B cell (primary cell): ENCODE data around the gene LAPTM4A. TPM values are rescaled to one million over a fixed set of nuclear protein-coding genes. Genes with fewer than 3 reads are reported as not detected.
"Not testable (repeated sequence)": the region's sequence is repeated elsewhere in the genome, so short reads cannot be mapped to it uniquely, and the experiment has no call there.

Experiments used
- ATAC-seq: fragments of 200-7000 bp; cut with Tn5 transposase; one replicate; pipeline ENCODE4 v1.10.0; 2021; ENCODE audit warnings: low read depth, mild to moderate bottlenecking, moderate number of reproducible peaks, moderate library complexity
- CTCF ChIA-PET: fragments of 350-600 bp; sonication (Branson Sonifier 250); formaldehyde crosslinking; loops from one replicate; lab custom pipeline; 2021; ENCODE audit warnings: antibody characterized with exemption, inconsistent platforms; lab: Charles Lee
- POLR2A ChIA-PET: fragments of 350-600 bp; sonication (Branson Sonifier 250); formaldehyde crosslinking; loops from one replicate; lab custom pipeline; 2021; ENCODE audit warnings: antibody characterized with exemption; lab: Charles Lee
- DNase-seq: peaks from one replicate; pipeline ENCODE4 v3.0.0; 2013
- H2AFZ ChIP-seq: 2 replicates; pipeline ENCODE4 v1.6.1; 2012; ENCODE audit warnings: mild to moderate bottlenecking, low read depth, low read length; ENCODE audit not compliant: insufficient read depth, poor library complexity, severe bottlenecking
- H3K27ac ChIP-seq, 2 donors: 1 replicate in 1 of 2; 2 replicates in 1 of 2; pipeline ENCODE4 v1.5.1; 2012 to 2013; ENCODE audit warnings: low read length in 2 of 2, mild to moderate bottlenecking in 2 of 2, moderate library complexity in 1 of 2
- H3K27me3 ChIP-seq, 4 experiments: fragments of 200-600 bp in 1 of 4; sonication (generic) in 1 of 4; replicated peaks in 1 of 4; 1 replicate in 2 of 4; 2 replicates in 2 of 4; pipeline versions ENCODE4 v1.6.1 to v1.7.0; 2013 to 2016; ENCODE audit warnings: low read length in 3 of 4, mild to moderate bottlenecking in 2 of 4, mixed read lengths in 1 of 4, moderate library complexity in 1 of 4; ENCODE audit not compliant: insufficient read depth in 4 of 4, control insufficient read depth in 3 of 4; ENCODE audit errors: control extremely low read depth in 1 of 4
- H3K36me3 ChIP-seq, 2 experiments: replicated peaks in 1 of 2; 1 replicate in 1 of 2; 2 replicates in 1 of 2; pipeline versions ENCODE4 v1.6.1 to v1.7.1; 2013; ENCODE audit warnings: low read length in 1 of 2; ENCODE audit not compliant: insufficient read depth in 2 of 2, control insufficient read depth in 1 of 2; ENCODE audit errors: control extremely low read depth in 1 of 2, extremely low read depth in 1 of 2
- H3K4me1 ChIP-seq, 2 donors: fragments of 200-600 bp in 1 of 2; sonication (generic) in 1 of 2; 1 replicate in 1 of 2; 2 replicates in 1 of 2; pipeline versions ENCODE4 v1.5.1 to v1.6.1; 2013 to 2017; ENCODE audit warnings: low read length in 2 of 2; ENCODE audit not compliant: control insufficient read depth in 2 of 2, insufficient read depth in 2 of 2
- H3K4me2 ChIP-seq: replicated peaks from 2 replicates; pipeline ENCODE3; 2012; ENCODE audit warnings: mild to moderate bottlenecking, low read depth, low read length; ENCODE audit not compliant: poor library complexity, severe bottlenecking
- H3K4me3 ChIP-seq, 5 experiments: fragments of 200-600 bp in 1 of 5; sonication (generic) in 1 of 5; 1 replicate in 3 of 5; 2 replicates in 2 of 5; pipeline versions ENCODE4 v1.5.1 to v1.7.0; 2011 to 2016; ENCODE audit warnings: low read length in 4 of 5, mild to moderate bottlenecking in 4 of 5, low read depth in 2 of 5, control low read depth in 1 of 5, moderate library complexity in 1 of 5; ENCODE audit not compliant: insufficient read depth in 1 of 5; ENCODE audit errors: control extremely low read depth in 1 of 5, extremely low read depth in 1 of 5
- H3K79me2 ChIP-seq: fragments of 200-600 bp; sonication (generic); one replicate; pipeline ENCODE4 v1.6.0; 2016; ENCODE audit warnings: low read length; ENCODE audit not compliant: control insufficient read depth, insufficient read depth
- H3K9ac ChIP-seq: fragments of 200-600 bp; sonication (generic); 2 replicates; pipeline ENCODE4 v1.6.1; 2017; ENCODE audit warnings: mild to moderate bottlenecking, low read length, moderate library complexity
- H3K9me3 ChIP-seq, 3 donors: one replicate each; pipeline versions ENCODE4 v1.6.1 to v1.7.1; 2013; ENCODE audit warnings: low read length in 2 of 3; ENCODE audit not compliant: control insufficient read depth in 2 of 3, insufficient read depth in 1 of 3; ENCODE audit errors: control extremely low read depth in 1 of 3
- H4K20me1 ChIP-seq: 2 replicates; pipeline ENCODE4 v1.6.0; 2012; ENCODE audit warnings: mild to moderate bottlenecking, low read length; ENCODE audit not compliant: insufficient read depth, control insufficient read depth, poor library complexity, severe bottlenecking
- H3K27ac Mint-ChIP-seq: one replicate; pipeline ENCODE4 v1.8.0; 2021; ENCODE audit warnings: mixed read lengths
- H3K27me3 Mint-ChIP-seq: one replicate; pipeline ENCODE4 v1.8.0; 2021; ENCODE audit warnings: mixed read lengths
- H3K4me1 Mint-ChIP-seq: one replicate; pipeline ENCODE4 v1.8.0; 2021; ENCODE audit warnings: mixed read lengths
- H3K4me3 Mint-ChIP-seq: one replicate; pipeline ENCODE4 v1.8.0; 2021; ENCODE audit warnings: mixed read lengths
- H3K9me3 Mint-ChIP-seq: one replicate; pipeline ENCODE4 v1.8.0; 2022; ENCODE audit warnings: mixed read lengths; ENCODE audit not compliant: insufficient read depth
- WGBS: methylation state at CpG from one replicate; pipeline ENCODE4 v1.1.5; 2013; ENCODE audit warnings: missing lambda C conversion rate; ENCODE audit not compliant: insufficient coverage; 5-methylcytosine and 5-hydroxymethylcytosine counted together
- intact Hi-C: fragments of 100-400 bp; cut with micrococcal nuclease; formaldehyde crosslinking; loops from one replicate; pipeline ENCODE4 v1.10.0; 2022
- polyA plus RNA-seq: library from polyadenylated mRNA; depleted of rRNA; stranded (reverse); fragments of >200 nt; gene quantifications from 2 replicates; pipeline ENCODE4 v1.2.3, GENCODE V29; 2012
- total RNA-seq, 2 donors: library from RNA; stranded (reverse); fragments of 120-200 nt in 1 of 2; gene quantifications; 1 replicate in 1 of 2; 2 replicates in 1 of 2; pipeline versions ENCODE4 v1.2.3 to v1.2.4, GENCODE V29; 2013 to 2022

The LAPTM4A gene
- total and polyA plus RNA-seq, 2 donors (not counting 1 experiment from before 2014, with no cell fraction given) = 45.9 to 74.4 TPM

- H3K27ac ChIP-seq, ATAC-seq, H2AFZ ChIP-seq, POLR2A ChIA-PET, H3K9ac ChIP-seq, H3K4me1 ChIP-seq, H3K4me2 ChIP-seq, H3K4me1 Mint-ChIP-seq, H3K79me2 ChIP-seq, H3K4me3 Mint-ChIP-seq, DNase-seq, H3K27me3 ChIP-seq, CTCF ChIA-PET, H3K4me3 ChIP-seq, H3K9me3 ChIP-seq, intact Hi-C loops, H3K36me3 ChIP-seq, H3K27ac Mint-ChIP-seq, H4K20me1 ChIP-seq, H3K9me3 Mint-ChIP-seq: not testable (repeated sequence)
- 89% methylated on average over 4 of the region's 4 CpGs for WGBS
- H3K27me3 Mint-ChIP-seq = peaks cover 11% of the 10 kb centered on the region
These were observed 34.5 kb upstream of the LAPTM4A start for GRCh38 chr2:20085909-20086308.

- H3K9me3 ChIP-seq, POLR2A ChIA-PET, H3K27ac ChIP-seq, H3K27me3 ChIP-seq, DNase-seq, H3K9me3 Mint-ChIP-seq, intact Hi-C loops, H3K4me3 ChIP-seq, H2AFZ ChIP-seq, ATAC-seq, H3K4me1 ChIP-seq, H3K4me2 ChIP-seq, H3K27me3 Mint-ChIP-seq, H3K79me2 ChIP-seq, H3K4me3 Mint-ChIP-seq, H3K9ac ChIP-seq, H4K20me1 ChIP-seq, H3K36me3 ChIP-seq, H3K27ac Mint-ChIP-seq, H3K4me1 Mint-ChIP-seq: not testable (repeated sequence)
- 91% methylated on average over 8 of the region's 8 CpGs for WGBS
- CTCF ChIA-PET = interaction anchor here (0.7 kb wide), 1 partner anchor 966 kb away, joined by 3 read pairs; no protein-coding TSS in a partner anchor
These were observed 31.4 kb upstream of the LAPTM4A start for GRCh38 chr2:20082812-20083211.
